ENCODE results near the gene AXL. TPM values are rescaled to one million over a fixed set of nuclear protein-coding genes. Genes with fewer than 3 reads are reported as not detected.
A peak's percentile ranks its signal among the peaks of the same experiment; 100 is the strongest.

Gene AXL
- total RNA-seq, 6 experiments from 2014 or later: 5.7 to 20.3 (median 10.2) TPM

DNA sequence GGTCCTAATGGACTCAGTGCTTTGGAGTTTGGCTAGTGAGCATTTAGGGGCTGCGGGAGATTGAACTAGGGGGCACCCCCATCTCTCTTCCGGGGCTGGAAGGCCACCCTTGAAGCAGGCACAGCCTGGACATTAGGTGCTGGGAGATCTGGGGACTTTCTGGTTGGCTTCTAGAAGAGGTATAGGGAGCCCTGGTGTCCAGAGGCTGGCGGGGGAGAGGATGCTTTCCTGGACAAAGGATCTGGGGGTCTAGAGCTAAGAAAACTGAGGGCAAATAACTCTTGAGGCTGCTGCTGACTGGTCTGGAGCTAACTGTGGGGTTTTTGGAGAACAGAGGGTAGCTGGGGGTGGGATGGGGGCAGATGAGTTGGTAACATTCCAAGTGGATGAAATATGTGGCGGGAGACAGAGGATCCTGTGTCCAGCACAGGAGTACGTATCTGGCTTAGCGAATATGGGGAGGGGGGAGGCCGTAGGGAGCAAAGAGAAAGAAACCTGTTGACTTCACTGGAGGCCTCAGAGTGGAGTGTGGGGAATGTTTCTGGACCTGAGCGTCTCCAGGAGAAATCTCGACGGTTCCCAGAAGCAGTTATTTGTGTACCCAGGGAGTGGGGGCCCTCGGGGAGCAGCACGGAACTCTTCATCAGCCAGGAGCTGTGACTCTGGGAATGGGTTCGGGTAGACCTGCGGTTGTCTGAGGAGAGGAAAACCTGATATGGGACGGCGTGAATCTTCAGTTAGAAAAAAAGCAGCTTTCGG, 46.6 kb downstream of the AXL start:
- 2% methylated on average over 15 of the region's 17 CpGs for WGBS (ENCODE audit: insufficient coverage, low coverage, low lambda C conversion rate, missing lambda C conversion rate)
- H3K27ac ChIP-seq: peak overlapping the region; percentile 99 to 100 (median 99)
- intact Hi-C loops (cut with DNase I): no loop called here

DNA sequence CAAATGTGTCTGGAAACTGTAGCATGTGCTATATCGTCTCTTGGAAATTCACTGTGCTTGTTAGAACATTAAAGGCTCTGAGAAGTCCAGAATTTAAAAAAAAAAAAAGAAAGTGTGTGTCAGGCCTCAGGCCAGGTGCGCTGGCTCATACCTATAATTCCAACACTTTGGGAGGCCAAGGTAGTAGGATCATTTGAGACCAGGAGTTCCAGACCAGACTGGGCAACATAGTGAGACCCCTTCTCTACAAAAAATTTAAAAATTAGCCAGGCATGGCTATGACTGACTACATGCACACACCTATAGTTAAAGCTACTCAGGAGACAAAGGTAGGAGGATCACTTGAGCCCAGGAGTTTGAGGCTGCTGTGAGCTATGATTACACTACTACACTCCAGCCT, 50.0 kb downstream of the AXL start:
- intact Hi-C loops (cut with DNase I): no loop called here
- Histone ChIP-seq H3K4me1 (peaks cover 0 to 15% (median 5%) of the 10 kb centered on the region in 4 donors), H3K4me3 (no peak overlapping the region), H3K27me3 (no peaks in the 10 kb centered on the region), H3K9me3 (no peaks in the 10 kb centered on the region), H3K27ac (no peak overlapping the region), H3K36me3 (peaks cover 21 to 62% (median 49%) of the 10 kb centered on the region in 4 donors)
- ATAC-seq (no peak), DNase-seq (no peak)
- 86% methylated on average over 2 of the region's 2 CpGs for whole genome bisulfite sequencing (ENCODE audit: insufficient coverage, low coverage, low lambda C conversion rate, missing lambda C conversion rate)
- TF ChIP-seq, protein P1, sequence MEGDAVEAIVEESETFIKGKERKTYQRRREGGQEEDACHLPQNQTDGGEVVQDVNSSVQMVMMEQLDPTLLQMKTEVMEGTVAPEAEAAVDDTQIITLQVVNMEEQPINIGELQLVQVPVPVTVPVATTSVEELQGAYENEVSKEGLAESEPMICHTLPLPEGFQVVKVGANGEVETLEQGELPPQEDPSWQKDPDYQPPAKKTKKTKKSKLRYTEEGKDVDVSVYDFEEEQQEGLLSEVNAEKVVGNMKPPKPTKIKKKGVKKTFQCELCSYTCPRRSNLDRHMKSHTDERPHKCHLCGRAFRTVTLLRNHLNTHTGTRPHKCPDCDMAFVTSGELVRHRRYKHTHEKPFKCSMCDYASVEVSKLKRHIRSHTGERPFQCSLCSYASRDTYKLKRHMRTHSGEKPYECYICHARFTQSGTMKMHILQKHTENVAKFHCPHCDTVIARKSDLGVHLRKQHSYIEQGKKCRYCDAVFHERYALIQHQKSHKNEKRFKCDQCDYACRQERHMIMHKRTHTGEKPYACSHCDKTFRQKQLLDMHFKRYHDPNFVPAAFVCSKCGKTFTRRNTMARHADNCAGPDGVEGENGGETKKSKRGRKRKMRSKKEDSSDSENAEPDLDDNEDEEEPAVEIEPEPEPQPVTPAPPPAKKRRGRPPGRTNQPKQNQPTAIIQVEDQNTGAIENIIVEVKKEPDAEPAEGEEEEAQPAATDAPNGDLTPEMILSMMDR (IDR thresholded peaks at IDR 0.05): no peak
- no peak for TF ChIP-seq POLR2A (IDR thresholded peaks at IDR 0.05)

More for the DNA sequence above, 46.6 kb downstream of the AXL start:
- peak overlapping the region; percentile 90 to 97 (median 96) for H3K4me3 ChIP-seq
- H3K36me3 ChIP-seq: peaks cover 0 to 28% (median 20%) of the 10 kb centered on the region in 4 donors
- peaks cover 0 to 15% (median 5%) of the 10 kb centered on the region in 4 donors for H3K4me1 ChIP-seq
- no peak for ATAC-seq
- TF ChIP-seq, protein P1 (IDR thresholded peaks at IDR 0.05): no peak
- TF ChIP-seq POLR2A (IDR thresholded peaks at IDR 0.05): no peak
- no peak for DNase-seq
- no peaks in the 10 kb centered on the region for H3K9me3 ChIP-seq
- no peaks in the 10 kb centered on the region for H3K27me3 ChIP-seq

DNA sequence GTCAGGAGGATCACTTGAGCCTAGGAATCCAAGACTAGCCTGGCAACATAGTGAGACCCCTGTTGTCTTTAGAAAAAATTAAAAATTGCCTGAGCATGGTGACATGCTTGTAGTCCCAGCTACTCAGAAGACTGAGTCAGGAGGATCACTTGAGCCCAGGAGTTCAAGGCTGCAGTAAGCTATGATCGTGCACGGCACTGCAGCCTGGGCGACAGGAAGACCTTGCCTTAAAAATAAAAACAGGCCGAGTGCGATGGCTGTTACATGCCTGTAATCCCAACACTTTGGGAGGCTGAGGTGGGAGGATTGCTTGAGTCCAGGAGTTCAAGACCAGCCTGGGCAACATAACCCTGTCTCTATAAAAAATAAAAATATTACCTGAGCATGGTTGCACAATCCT, 50.5 kb downstream of the AXL start:
- H3K27me3 ChIP-seq: no peaks in the 10 kb centered on the region
- intact Hi-C loops (cut with DNase I): no loop called here
- TF ChIP-seq POLR2A (IDR thresholded peaks at IDR 0.05): no peak
- ATAC-seq (no peak), DNase-seq (no peak)
- no peaks in the 10 kb centered on the region for H3K9me3 ChIP-seq
- no peak overlapping the region for H3K4me3 ChIP-seq
- H3K27ac ChIP-seq: no peak overlapping the region
- peaks cover 21 to 68% (median 53%) of the 10 kb centered on the region in 4 donors for H3K36me3 ChIP-seq
- H3K4me1 ChIP-seq: peaks cover 0 to 15% (median 5%) of the 10 kb centered on the region in 4 donors
- 98% methylated on average over 5 of the region's 5 CpGs for WGBS (ENCODE audit: insufficient coverage, low coverage, low lambda C conversion rate, missing lambda C conversion rate)

DNA sequence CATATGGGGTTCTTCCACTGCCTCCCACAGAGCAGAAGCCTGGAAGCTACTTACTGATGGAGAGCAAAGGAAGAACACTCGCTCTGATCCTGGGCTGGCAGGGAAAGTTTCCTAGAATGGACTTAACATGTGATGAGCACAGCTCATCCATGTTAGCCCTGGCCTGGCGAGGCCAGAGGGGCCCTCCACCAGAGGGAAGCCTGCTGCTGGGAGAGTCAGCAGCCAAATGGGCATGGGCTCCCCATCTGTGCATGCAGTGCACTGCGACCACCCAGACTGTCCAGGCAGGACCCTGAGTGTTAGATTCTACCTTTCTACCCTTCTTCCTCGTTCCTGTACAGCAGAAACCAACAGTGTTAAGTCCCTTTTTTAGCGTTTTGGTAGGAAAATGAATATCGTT, 54.1 kb downstream of the AXL start:
- Histone ChIP-seq H3K27ac (no peak overlapping the region), H3K4me1 (no peaks in the 10 kb centered on the region), H3K36me3 (peaks cover 21 to 100% (median 76%) of the 10 kb centered on the region in 4 donors), H3K9me3 (no peaks in the 10 kb centered on the region), H3K4me3 (no peak overlapping the region), H3K27me3 (no peaks in the 10 kb centered on the region)
- intact Hi-C loops (cut with DNase I): no loop called here
- TF ChIP-seq POLR2A (IDR thresholded peaks at IDR 0.05): no peak
- TF ChIP-seq, protein P1 (IDR thresholded peaks at IDR 0.05): no peak
- no peak for ATAC-seq
- WGBS (ENCODE audit: insufficient coverage, low coverage, low lambda C conversion rate, missing lambda C conversion rate): 85% methylated on average over 6 of the region's 6 CpGs
- DNase-seq: no peak

DNA sequence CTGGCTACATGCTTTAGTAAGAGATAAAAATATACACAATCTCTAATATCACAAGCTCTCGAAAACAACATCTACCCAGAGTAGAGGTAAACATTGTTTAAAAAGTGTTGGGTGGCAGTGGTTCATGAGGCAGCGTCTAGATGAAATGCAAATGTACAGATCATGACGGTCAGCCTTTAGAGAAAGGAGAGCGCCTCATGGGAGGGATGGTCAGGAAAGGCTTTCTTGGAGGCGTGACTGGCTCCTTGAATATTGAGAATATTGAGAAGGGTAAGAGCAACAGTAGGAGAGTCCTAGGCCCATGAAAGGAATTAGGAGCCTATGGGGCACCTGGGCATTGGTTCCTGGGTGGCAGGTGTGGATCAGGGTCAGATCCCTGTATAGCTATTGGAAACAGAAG, 55.8 kb downstream of the AXL start:
- TF ChIP-seq, protein P1 (IDR thresholded peaks at IDR 0.05): no peak
- TF ChIP-seq POLR2A (IDR thresholded peaks at IDR 0.05): no peak
- no peak for DNase-seq
- no peak for ATAC-seq
- Histone ChIP-seq H3K4me3 (no peak overlapping the region), H3K4me1 (no peaks in the 10 kb centered on the region), H3K9me3 (no peaks in the 10 kb centered on the region), H3K27ac (no peak overlapping the region), H3K27me3 (no peaks in the 10 kb centered on the region), H3K36me3 (peaks cover 26 to 100% (median 79%) of the 10 kb centered on the region in 4 donors)
- intact Hi-C loops (cut with DNase I): no loop called here
- 93% methylated on average over 5 of the region's 5 CpGs for WGBS (ENCODE audit: insufficient coverage, low coverage, low lambda C conversion rate, missing lambda C conversion rate)

Data from right lobe of liver (tissue), 6 donors.